ENCODE data around the gene OGFOD3. TPM values are rescaled to one million over a fixed set of nuclear protein-coding genes. Genes with fewer than 3 reads are reported as not detected.

OGFOD3 gene, protein sequence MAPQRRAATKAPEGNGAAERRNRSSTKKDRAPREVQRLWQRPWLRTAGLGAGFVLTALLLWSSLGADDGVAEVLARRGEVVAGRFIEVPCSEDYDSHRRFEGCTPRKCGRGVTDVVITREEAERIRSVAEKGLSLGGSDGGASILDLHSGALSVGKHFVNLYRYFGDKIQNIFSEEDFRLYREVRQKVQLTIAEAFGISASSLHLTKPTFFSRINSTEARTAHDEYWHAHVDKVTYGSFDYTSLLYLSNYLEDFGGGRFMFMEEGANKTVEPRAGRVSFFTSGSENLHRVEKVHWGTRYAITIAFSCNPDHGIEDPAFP
- 27.1 TPM for total RNA-seq
- long read RNA-seq, full-length matches to known transcripts = 34 of 50 reads
- long read RNA-seq, partial matches to known transcripts = 5 of 50 reads
- long read RNA-seq, other reads (novel, unspliced or antisense) = 11 of 50 reads

DNA sequence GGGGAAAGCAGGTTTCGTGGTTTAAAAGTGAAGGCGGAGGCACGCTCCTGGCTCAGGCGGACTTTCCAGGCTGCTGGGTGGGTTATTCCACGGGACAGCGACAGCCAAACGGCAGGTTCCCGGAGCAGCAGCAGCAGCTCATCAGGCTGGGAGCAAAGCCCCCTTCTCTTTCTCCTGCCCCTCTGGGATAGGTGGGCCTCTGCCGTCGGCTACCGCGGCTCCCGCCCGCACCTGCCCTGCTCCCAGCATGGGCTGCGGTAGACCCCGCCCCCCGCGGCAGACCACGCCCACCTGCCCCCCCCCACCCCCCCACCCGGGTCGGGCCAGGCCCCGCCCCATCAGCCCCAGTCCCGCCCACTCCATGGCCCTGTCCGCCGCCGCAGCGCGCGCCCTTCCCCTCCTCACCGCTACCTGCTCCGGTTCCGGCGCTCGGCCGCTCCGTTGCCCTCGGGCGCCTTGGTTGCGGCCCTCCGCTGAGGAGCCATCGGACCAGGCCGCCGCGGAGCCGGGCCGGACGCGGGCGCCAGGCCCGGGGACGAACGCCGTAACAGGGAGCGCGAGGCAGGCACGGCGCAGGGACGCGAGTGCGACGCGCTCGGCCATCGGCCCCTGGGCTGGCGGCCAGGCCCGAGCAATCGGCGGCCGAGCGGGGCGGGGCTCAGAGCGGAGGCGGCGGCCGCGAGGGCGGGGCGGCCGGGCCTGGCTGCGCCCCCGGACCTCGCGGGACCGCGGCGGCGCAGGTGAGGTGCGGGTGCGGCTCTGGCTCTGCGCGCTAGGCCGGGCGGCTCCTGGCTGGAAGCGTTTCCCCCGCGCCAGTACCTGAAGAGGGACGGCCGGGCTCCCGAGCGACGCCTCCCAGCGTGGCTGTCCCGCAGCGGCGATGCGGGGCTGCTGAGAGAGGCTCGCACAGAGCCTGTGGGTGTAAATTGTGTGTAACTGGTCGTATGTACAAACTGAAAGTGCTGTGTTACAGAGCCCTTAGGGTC, at the start of gene OGFOD3, which contains the start of gene HEXD:
Gene OGFOD3 (minus strand): TSS at position 586 of the 986 bp plus-strand sequence. CDS start 101 bp downstream, at position 485.
Gene HEXD (plus strand): TSS at position 347 of the 986 bp plus-strand sequence. CDS start 1,453 bp downstream, outside the sequence.
- H3K36me3 ChIP-seq = no peaks in the 10 kb centered on the region
- peak within 1 kb of the TSS; percentile 98 for H3K4me3 ChIP-seq
- DNase-seq (peak; percentile 89), ATAC-seq (peak; percentile 97)
- intact Hi-C loops (cut with DNase I) = no loop called here
- H3K4me1 ChIP-seq = peaks cover 26% of the 10 kb centered on the region
- TF ChIP-seq, protein P1, sequence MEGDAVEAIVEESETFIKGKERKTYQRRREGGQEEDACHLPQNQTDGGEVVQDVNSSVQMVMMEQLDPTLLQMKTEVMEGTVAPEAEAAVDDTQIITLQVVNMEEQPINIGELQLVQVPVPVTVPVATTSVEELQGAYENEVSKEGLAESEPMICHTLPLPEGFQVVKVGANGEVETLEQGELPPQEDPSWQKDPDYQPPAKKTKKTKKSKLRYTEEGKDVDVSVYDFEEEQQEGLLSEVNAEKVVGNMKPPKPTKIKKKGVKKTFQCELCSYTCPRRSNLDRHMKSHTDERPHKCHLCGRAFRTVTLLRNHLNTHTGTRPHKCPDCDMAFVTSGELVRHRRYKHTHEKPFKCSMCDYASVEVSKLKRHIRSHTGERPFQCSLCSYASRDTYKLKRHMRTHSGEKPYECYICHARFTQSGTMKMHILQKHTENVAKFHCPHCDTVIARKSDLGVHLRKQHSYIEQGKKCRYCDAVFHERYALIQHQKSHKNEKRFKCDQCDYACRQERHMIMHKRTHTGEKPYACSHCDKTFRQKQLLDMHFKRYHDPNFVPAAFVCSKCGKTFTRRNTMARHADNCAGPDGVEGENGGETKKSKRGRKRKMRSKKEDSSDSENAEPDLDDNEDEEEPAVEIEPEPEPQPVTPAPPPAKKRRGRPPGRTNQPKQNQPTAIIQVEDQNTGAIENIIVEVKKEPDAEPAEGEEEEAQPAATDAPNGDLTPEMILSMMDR (IDR thresholded peaks at IDR 0.05) = no peak
- peak within 1 kb of the TSS; percentile 89 for H3K27ac ChIP-seq
- H3K9me3 ChIP-seq = no peaks in the 10 kb centered on the region
- H3K27me3 ChIP-seq (ENCODE audit: low read depth) = no peaks in the 10 kb centered on the region

DNA sequence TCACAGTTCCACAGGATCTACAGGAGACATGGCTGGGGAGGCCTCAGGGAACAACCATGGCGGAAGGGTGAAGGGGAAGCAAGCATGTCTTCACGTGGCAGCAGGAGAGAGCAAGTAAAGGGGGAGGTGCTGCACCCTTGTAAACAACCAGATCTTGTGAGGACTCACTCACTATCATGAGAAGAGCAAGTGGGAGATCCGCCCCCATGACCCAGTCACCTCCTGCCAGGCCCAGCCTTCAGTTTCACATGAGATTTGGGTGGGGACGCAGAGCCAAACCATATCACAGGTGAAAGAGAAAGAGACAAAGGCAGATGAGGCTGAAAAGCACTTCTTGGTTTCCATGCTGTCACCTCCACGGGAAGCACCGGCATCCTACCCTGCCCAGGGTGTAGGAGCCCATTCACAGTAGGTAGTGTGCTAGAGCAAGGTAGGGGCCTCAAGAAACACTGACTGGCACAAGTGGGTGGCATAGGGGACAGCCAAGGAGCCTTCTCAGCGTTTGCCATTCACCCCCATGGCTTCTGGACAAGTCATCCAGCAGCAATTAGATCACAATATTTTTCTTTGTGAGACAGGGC, 46.7 kb upstream of the OGFOD3 start:
- no peak for ATAC-seq
- intact Hi-C loops (cut with DNase I) = no loop called here
- Histone ChIP-seq H3K4me3 (no peak overlapping the region), H3K9me3 (no peaks in the 10 kb centered on the region), H3K36me3 (peaks cover 100% of the 10 kb centered on the region), H3K4me1 (peaks cover under 1% of the 10 kb centered on the region), H3K27me3 (ENCODE audit: low read depth) (no peaks in the 10 kb centered on the region), H3K27ac (no peak overlapping the region)
- TF ChIP-seq, protein P1 (IDR thresholded peaks at IDR 0.05) = no peak
- no peak for DNase-seq

DNA sequence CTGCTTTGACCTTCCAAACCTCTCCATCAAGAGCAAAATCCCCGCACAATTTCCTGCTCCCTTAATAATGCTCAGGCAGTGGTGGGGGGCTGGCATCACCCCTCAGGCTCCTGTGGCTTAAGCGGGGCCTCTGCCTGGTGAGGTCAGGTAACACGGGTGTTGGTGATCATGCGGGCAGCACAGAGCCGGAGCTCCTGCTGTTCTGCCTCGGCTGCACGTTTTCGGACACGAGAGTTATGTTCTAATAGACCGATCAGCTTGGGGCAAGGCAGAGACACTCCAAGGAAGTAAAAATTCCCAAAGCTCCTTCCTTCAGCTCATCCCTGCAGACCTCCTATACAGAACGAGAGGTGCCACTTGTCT, 46.2 kb upstream of the OGFOD3 start:
- TF ChIP-seq, protein P1 (IDR thresholded peaks at IDR 0.05) = no peak
- Histone ChIP-seq H3K4me3 (no peak overlapping the region), H3K9me3 (no peaks in the 10 kb centered on the region), H3K36me3 (peaks cover 97% of the 10 kb centered on the region), H3K27me3 (ENCODE audit: low read depth) (no peaks in the 10 kb centered on the region), H3K4me1 (peaks cover 6% of the 10 kb centered on the region), H3K27ac (no peak overlapping the region)
- intact Hi-C loops (cut with DNase I) = no loop called here
- DNase-seq = no peak
- ATAC-seq = no peak

DNA sequence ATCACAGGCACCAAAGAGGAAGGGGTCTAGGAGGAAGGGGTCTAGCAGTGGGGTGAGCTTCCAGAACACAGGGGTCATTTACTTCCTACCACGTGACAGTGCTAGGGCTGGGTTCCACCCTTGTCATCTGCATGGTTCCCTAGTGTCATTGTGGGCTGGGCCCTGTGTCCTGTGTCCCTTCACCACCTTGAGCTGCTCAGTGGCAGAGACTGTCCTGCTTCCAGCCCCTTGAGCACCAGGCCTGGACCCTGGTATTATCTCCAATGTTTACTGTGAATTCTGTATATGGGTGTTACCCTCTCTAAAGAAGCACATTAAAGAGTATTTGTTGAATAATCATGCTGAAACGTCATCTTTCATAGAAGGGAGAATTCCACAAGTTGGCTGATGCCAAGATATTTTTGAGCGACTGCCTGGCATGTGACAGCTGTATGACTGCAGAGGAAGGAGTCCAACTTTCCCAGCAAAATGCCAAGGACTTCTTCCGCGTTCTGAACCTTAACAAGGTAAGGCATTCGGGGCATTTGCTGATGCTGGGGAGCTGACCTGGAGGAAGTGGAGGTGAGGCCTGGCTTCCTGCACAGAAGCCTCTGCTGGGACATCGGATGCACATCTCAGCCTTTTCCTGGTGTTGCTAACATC, 45.7 kb upstream of the OGFOD3 start:
- intact Hi-C loops (cut with DNase I) = no loop called here
- no peak overlapping the region for H3K4me3 ChIP-seq
- TF ChIP-seq, protein P1 (IDR thresholded peaks at IDR 0.05) = no peak
- no peaks in the 10 kb centered on the region for H3K27me3 ChIP-seq (ENCODE audit: low read depth)
- H3K4me1 ChIP-seq = peaks cover 11% of the 10 kb centered on the region
- peak in 1 of 2 donors; percentile 33 for ATAC-seq
- H3K9me3 ChIP-seq = no peaks in the 10 kb centered on the region
- DNase-seq = no peak
- H3K36me3 ChIP-seq = peaks cover 92% of the 10 kb centered on the region
- H3K27ac ChIP-seq = no peak overlapping the region

DNA sequence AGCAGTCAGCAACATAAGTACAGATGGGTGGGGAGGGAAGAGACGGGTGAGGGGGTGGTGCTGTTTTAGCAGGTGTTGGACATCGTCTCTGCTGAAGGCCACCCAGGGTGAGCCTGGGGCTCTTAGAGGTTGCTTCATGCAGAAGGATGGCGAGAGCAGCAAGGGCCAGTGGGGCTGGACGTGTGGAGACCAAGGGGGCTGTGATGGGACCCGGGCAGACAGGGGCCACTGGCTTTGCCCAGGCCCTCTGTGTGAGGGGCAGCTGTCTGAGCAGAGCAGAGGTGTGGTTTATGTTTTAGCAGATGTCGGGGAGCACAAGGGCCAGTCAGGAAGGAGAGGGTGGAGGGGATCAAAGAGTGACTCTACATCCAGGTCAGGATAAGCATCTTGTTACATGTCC, 45.0 kb upstream of the OGFOD3 start:
- no peak overlapping the region for H3K27ac ChIP-seq
- H3K4me1 ChIP-seq = peaks cover 11% of the 10 kb centered on the region
- intact Hi-C loops (cut with DNase I) = no loop called here
- TF ChIP-seq, protein P1 (IDR thresholded peaks at IDR 0.05) = no peak
- DNase-seq (no peak), ATAC-seq (no peak)
- no peak overlapping the region for H3K4me3 ChIP-seq
- H3K9me3 ChIP-seq = no peaks in the 10 kb centered on the region
- H3K36me3 ChIP-seq = peaks cover 85% of the 10 kb centered on the region
- H3K27me3 ChIP-seq (ENCODE audit: low read depth) = no peaks in the 10 kb centered on the region

Measured in lower lobe of right lung (tissue), 2 donors.